IPS-NIHi11 (cell line): ENCODE results near the gene CCL17.

Source experiments
- DNase-seq: peaks from one replicate; pipeline ENCODE4 v3.0.0; 2012; ENCODE audit warnings: mixed read lengths, low spot score

The CCL17 gene

DNA sequence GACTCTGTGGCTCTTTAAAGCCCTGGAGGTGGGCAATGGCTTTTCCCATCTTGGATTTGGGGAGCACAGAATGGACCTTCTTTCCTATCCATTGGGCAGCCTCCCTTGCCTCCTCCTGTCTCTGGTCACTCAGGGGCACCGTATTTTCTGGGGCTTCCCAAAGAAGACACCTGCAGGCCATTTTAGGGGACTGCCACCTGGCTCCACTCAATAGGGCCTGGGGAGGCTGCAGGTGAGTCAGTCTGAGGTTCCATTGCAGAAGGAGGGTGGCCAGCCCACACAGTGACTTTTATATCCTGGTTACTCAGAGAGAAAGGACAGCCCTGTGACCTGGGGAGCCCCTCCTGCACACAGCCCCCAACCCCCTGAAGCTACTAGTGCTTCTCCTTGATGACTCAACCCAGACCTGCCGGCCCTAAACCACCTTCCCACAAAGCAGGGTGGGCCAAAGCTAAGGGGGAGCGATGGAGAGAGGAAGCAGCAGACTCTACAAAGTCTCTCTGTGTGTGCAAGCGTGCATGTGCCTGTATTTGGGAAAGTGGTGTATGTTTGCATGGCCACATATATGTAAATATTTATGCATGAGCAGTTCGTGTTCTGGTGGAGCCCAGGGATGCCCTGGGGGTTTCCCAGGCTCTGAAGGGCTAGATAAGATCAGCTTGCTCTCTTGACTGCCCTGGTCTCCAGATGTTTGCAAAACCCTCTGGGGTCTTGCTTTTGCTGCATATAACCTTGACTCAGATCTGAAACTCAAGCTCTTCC, 27.3 kb upstream of the CCL17 start:
- DNase-seq, result no peak

DNA sequence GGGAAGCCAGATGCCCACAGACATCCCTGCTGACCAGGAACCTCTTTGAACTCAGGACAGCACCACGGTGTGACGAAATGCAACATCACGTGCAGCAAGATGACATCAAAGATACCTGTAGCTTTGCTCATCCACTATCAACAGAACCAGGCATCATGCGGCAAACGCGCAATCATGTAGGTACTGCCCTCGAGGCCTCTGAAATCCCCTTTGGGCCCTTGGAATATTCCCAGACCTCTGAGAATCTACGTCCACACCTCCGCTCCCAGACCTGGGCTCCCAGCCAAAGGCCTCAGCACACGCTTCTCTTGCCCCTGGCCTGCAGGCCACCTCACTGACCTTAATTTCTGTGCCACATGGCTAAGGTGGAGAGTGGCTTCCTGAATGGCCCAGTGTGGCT, 25.0 kb upstream of the CCL17 start:
- no peak for DNase-seq

DNA sequence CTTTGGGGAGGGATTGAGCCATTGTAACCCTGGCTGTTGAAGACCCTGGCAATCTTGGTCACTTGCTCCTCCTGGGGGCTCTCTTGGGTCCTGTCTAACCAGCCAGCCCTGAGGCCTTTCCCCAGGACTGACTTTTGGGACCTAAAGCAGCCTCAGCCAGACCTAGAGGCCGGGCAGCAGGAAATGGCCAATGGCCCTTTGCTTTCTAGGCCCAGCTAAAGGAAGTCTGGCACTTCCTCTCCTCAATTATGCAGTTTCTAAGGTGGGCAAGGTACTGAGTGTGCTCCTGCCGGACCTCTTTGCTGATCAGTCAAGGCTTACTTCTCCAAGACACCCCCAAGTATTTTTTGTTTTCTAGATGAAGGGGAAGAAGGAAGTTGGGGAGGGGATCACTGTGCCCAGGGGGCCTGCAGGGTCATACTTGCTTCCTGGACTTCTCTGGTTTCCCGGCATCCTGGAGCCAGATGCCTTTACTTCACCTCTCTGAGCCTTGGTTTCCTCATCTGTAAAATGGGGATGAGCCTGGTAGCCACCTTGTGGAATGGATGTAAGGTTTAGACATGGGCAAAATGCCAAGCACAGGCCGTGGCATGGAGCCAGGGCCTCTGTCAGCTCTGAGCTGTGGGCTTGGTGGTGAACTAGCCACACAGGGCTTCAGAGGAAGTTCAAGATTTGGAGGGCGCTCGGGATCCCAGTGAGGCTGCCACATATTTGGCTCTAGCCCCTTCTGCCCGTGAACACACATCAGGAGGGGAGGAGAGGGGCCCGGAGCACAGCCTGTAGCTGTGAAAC, 23.7 kb upstream of the CCL17 start:
- DNase-seq, result no peak

DNA sequence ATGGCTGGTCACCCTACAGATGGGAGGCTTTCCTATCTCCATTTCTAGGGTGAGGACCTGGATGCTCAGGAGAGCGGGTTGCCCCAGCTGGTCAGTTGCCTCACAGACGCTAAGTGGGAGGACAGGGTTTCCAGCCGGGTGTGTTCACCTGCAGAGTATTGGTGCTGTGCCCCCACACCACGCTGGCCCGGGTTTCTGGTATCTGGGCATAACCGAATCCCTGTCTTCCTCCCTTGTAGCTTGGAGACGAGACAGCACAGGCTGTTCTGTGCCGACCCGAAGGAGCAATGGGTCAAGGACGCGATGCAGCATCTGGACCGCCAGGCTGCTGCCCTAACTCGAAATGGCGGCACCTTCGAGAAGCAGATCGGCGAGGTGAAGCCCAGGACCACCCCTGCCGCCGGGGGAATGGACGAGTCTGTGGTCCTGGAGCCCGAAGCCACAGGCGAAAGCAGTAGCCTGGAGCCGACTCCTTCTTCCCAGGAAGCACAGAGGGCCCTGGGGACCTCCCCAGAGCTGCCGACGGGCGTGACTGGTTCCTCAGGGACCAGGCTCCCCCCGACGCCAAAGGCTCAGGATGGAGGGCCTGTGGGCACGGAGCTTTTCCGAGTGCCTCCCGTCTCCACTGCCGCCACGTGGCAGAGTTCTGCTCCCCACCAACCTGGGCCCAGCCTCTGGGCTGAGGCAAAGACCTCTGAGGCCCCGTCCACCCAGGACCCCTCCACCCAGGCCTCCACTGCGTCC, 22.6 kb upstream of the CCL17 start:
- DNase-seq, result no peak

DNA sequence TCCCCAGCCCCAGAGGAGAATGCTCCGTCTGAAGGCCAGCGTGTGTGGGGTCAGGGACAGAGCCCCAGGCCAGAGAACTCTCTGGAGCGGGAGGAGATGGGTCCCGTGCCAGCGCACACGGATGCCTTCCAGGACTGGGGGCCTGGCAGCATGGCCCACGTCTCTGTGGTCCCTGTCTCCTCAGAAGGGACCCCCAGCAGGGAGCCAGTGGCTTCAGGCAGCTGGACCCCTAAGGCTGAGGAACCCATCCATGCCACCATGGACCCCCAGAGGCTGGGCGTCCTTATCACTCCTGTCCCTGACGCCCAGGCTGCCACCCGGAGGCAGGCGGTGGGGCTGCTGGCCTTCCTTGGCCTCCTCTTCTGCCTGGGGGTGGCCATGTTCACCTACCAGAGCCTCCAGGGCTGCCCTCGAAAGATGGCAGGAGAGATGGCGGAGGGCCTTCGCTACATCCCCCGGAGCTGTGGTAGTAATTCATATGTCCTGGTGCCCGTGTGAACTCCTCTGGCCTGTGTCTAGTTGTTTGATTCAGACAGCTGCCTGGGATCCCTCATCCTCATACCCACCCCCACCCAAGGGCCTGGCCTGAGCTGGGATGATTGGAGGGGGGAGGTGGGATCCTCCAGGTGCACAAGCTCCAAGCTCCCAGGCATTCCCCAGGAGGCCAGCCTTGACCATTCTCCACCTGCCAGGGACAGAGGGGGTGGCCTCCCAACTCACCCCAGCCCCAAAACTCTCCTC, 21.9 kb upstream of the CCL17 start:
- no peak for DNase-seq

DNA sequence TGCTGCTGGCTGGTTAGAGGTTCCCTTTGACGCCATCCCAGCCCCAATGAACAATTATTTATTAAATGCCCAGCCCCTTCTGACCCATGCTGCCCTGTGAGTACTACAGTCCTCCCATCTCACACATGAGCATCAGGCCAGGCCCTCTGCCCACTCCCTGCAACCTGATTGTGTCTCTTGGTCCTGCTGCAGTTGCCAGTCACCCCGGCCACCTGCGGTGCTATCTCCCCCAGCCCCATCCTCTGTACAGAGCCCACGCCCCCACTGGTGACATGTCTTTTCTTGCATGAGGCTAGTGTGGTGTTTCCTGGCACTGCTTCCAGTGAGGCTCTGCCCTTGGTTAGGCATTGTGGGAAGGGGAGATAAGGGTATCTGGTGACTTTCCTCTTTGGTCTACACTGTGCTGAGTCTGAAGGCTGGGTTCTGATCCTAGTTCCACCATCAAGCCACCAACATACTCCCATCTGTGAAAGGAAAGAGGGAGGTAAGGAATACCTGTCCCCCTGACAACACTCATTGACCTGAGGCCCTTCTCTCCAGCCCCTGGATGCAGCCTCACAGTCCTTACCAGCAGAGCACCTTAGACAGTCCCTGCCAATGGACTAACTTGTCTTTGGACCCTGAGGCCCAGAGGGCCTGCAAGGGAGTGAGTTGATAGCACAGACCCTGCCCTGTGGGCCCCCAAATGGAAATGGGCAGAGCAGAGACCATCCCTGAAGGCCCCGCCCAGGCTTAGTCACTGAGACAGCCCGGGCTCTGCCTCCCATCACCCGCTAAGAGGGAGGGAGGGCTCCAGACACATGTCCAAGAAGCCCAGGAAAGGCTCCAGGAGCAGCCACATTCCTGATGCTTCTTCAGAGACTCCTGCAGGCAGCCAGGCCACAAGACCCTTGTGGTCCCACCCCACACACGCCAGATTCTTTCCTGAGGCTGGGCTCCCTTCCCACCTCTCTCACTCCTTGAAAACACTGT, 21.0 kb upstream of the CCL17 start:
- DNase-seq, result no peak

DNA sequence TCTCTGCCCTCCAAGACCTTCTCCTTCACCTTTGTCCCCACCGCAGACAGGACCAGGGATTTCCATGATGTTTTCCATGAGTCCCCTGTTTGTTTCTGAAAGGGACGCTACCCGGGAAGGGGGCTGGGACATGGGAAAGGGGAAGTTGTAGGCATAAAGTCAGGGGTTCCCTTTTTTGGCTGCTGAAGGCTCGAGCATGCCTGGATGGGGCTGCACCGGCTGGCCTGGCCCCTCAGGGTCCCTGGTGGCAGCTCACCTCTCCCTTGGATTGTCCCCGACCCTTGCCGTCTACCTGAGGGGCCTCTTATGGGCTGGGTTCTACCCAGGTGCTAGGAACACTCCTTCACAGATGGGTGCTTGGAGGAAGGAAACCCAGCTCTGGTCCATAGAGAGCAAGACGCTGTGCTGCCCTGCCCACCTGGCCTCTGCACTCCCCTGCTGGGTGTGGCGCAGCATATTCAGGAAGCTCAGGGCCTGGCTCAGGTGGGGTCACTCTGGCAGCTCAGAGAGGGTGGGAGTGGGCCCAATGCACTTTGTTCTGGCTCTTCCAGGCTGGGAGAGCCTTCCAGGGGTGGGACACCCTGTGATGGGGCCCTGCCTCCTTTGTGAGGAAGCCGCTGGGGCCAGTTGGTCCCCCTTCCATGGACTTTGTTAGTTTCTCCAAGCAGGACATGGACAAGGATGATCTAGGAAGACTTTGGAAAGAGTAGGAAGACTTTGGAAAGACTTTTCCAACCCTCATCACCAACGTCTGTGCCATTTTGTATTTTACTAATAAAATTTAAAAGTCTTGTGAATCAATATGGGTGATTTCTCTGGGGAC, 20.1 kb upstream of the CCL17 start:
- no peak for DNase-seq

DNA sequence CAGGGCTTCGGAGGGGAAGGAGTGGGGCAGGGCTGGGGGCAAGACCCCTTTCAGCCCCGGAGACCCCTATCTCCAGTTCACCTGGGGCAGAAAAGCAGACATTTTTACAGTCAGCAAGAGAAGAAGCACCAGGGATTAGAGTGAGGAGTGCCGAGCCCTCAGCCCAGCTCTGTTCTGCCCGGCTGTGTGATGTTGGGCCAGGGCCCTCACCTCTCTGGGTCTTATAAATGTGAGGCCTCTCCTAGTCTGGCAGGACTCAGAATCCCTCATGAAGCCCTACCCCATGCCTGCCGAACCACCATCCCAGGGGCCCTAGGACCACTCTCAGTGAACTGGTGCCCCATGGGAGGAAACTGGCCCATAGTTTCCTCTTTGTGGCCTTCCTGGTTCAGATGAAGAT, 19.5 kb upstream of the CCL17 start:
- no peak for DNase-seq

DNA sequence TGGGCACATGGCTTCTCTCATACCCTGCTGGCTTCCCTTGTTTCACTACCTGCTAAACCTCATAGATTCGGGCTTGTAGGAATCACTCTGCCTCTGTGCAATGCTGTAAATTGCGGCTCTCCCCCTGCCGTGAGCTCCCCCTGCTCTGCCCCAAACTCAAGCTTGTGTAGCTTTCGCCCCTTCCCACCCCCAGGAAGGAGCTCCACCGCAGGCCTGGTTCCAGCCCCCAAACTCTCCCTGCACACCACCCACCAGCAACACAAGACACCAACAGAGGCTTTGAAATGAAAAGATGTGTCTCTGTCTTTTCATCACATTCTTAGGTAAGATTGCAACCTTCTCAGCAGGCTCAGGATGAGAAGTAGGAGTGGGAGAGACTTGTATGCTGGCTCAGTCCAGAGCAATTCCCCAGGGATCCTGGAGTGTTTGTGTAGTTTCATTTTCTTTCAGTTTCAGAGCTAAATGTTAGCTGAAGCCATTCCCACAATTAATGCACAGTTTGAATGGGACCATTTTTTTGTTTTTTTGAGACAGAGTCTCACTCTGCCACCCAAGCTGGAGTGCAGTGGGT, 18.1 kb upstream of the CCL17 start:
- DNase-seq, result no peak

DNA sequence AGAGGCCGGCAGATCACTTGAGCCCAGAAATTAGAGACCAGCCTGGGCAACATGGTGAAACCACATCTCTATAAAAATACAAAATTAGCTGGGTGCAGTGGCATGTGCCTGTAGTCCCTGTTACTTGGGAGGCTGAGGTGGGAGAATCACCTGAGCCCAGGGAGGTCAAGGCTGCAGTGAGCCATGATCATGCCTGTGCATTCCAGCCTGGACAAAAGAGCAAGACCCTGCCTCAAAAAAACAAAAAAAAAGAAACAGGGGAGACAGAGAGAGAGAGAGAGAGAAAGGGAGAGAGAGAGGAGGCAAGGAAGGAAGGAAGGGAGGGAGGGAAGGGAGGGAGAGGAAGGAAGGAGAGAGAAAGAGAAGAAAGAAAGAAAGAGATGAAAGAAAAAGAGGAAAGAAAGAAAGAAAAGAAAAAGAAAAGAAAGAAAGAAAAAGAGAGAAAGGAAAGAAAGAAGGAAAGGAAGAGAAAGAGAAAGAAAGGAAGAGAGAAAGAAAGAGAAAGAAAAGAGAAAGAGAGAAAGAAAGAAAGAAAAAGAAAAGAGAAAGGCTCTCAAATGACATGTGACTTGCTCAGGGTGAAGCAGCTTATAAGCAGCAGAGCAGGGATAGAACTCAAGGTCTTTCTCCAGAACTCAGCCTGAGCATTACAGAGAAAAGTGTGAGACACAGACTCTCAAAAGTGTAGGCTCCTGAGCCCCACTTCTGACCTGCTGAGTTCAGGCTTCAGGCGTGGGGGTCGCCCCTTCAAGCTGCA, 16.8 kb upstream of the CCL17 start:
- no peak for DNase-seq

DNA sequence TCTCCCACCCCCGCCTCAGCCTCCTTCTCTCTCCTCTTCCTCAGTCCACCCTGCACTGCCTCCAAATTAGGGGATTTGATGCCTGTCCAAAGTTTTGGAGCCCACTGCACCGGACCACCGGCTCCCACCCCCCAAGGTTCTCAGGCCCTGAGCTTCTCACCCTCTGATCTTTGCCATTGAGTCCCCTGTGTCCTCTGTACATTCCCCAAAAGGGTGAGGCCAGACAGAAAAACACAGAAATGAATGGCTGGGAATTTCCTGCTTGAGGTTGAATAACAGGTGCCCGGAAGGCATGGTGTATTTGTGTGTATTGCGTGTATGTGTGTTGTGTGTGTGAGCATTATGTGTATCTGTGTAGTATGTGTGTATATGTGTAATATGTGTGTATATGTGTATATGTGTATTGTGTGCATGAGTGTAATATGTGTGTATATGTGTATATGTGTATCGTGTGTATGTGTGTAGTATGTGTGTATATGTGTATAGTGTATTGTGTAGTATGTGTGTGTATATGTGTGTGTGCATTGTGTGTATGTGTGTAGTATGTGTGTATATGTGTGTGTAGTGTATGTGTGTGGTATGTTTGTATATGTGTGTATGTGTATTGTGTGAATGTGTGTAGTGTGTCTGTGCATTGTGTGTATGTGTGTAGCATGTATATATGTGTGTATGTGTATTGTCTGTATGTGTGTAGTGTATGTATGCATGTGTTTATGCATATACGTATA, 16.0 kb upstream of the CCL17 start:
- no peak for DNase-seq

DNA sequence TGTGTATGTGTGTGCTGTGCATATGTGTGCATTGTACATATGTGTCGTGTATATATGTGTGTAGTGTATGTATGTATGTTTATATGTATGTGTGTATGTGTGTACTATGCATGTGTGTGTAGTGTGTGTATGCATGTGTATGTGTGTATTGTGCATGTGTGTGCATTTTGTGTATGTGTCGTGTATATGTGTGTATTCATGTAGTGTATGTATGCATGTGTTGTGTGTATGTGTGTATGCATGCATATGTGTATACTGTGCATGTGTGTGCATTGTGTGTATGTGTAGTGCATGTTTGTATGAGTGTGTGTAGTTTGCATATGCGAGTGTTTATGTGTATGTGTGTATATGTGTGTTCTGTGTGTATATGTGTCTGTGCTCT, 15.5 kb upstream of the CCL17 start:
- no peak for DNase-seq

DNA sequence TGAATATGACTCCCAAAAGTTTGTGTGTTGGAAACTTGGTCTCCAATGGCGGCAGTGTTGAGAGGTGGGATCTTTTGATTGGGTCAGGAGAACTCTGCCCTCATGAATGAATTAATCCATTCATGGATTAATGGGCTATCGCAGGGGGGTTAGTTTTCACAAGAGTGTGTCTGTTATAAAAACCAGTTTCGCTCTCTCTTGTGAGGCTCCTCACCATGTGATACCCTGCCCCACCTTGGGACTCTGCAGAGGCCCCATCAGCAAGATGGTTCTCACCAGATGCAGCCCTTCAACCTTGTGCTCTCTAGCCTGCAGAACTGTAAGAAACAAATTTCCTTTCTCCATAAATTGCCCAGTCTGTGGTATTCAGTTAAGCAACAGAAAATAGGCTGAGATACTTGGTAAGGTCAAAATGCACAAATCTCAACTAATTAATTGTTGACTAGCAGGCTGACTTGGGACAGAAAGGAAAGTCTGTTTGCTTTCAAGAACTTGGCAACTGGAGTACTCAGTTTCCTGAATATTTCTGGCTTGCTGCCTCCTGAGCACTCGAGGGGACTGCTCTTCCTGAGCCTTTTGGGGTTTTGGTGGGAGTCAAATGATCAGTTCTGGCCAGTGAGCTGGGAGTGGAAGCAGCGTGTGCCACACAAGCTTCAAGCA, 13.8 kb upstream of the CCL17 start:
- DNase-seq, result no peak

DNA sequence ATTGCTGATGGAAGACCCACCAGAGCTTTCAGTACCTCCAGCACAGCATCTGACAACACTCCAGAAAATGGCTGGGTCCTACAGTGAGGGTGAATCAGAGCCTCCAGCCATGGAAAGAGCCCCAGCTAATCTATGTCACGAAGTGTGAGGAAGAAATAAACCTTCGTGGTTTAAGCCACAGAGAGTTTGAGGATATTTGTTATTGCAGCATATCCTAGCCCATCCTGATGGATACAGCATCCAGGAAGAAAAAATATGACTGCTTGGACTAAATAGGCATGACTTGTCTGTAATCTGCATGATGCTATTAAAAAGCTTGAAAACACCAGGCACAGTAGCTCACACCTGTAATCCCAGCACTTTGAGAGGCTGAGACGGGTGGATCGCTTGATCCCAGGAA, 13.3 kb upstream of the CCL17 start:
- DNase-seq, result no peak

DNA sequence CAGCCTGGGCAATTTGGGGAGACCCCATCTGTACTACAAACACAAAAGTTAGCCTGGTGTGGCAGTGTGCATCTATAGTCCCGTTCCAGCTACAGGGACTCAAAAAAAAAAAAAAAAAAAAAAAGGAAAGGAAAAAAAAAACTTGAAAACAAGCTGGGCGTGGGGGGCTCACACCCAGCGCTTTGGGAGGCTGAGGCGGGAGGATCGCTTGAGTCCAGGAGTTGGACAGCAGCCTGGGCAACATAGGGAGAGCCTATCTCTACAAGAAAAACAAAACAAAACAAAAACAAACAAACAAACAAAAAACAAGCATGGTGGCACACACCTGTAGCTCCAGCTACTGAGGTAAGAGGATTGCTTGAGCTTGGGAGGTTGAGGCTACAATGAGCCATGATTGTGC, 12.9 kb upstream of the CCL17 start:
- no peak for DNase-seq

DNA sequence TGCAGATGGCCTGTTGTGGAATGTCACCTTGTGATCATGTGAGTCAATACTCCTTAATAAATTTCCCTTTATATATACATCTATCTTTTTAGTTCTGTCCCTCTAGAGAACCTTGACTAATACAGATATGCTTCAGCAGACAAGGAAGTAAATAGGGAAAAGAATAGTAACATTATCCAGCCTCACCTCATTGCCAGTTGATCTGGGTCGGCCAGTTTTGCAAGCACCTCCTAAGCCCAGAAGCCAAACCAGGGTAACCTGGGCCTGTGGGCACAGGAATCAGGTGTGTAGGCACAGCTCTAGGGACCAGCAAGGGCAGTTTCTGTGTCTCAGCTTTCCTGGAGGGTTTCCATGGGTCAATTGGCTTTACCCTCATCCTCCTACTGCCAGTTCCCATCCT, 11.9 kb upstream of the CCL17 start:
- DNase-seq, result no peak

DNA sequence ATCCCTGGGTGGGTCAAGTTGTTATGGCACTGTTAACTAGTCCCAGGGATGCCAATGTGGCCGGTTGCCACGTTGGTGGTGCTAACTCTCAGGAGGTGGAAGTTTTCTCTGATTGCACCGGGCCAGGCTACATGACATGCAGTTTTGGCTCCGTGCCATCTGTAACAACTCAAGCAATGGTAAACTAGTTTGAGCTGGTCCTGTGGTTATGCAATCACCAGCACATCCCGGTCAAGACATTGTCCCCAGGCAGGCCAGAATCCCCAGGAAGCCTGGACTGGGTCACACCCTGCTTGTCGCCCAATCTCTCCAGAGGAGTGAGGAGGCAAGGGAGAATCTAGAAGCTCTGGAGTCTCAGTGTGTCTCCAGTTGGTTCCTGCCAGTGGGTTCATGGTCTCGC, 10.1 kb upstream of the CCL17 start:
- DNase-seq, result no peak

DNA sequence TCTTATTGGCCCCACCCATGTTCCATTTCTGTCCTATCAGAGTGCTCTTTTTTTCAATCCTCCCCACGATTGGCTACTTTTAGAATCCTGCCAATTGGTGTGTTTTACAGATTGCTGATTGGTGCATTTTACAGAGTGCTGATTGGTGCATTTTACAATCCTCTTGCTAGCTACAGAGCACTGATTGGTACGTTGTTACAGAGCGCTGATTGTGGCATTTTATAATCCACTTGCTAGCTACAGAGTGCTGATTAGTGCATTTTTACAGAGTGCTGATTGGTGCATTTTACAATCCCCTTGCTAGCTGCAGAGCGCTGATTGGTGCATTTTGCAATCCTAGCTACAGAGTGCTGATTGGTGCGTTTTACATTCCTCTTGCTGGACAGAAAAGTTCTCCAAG, 9.5 kb upstream of the CCL17 start:
- no peak for DNase-seq
